ENCODE data around the gene CHST14.

CHST14 gene

GRCh38 chr15:40495516-40495915 lies 24.7 kb downstream of the CHST14 start:
- DNase-seq: no peak

- no peak for DNase-seq
These were observed 27.6 kb downstream of the CHST14 start for GRCh38 chr15:40498418-40498817.

GRCh38 chr15:40498891-40499290 lies 28.1 kb downstream of the CHST14 start:
- no peak for DNase-seq

- no peak for DNase-seq
These were observed 29.1 kb downstream of the CHST14 start for GRCh38 chr15:40499931-40500330.

- no peak for DNase-seq
These were observed 30.0 kb downstream of the CHST14 start for GRCh38 chr15:40500568-40501330.

GRCh38 chr15:40501487-40501886 lies 30.7 kb downstream of the CHST14 start:
- DNase-seq: no peak

GRCh38 chr15:40506964-40507571 lies 36.3 kb downstream of the CHST14 start:
- peak; percentile 68 for DNase-seq

GRCh38 chr15:40508216-40508615 lies 37.4 kb downstream of the CHST14 start:
- no peak for DNase-seq

GRCh38 chr15:40510201-40510600 lies 39.4 kb downstream of the CHST14 start:
- no peak for DNase-seq

- DNase-seq: no peak
These were observed 40.3 kb downstream of the CHST14 start for GRCh38 chr15:40511093-40511471.

GRCh38 chr15:40511472-40512133 lies 40.8 kb downstream of the CHST14 start:
- DNase-seq: no peak

- DNase-seq: no peak
These were observed 41.7 kb downstream of the CHST14 start for GRCh38 chr15:40512440-40512839.

GRCh38 chr15:40513609-40514008 lies 42.8 kb downstream of the CHST14 start:
- DNase-seq: no peak

- no peak for DNase-seq
These were observed 45.5 kb downstream of the CHST14 start for GRCh38 chr15:40516322-40516721.

Measured in NCI-H1092 (cell line).